ENCODE results near the gene NFKBIB.
"Not testable (repeated sequence)": the region's sequence is repeated elsewhere in the genome, so short reads cannot be mapped to it uniquely, and the experiment has no call there.

NFKBIB gene

DNA sequence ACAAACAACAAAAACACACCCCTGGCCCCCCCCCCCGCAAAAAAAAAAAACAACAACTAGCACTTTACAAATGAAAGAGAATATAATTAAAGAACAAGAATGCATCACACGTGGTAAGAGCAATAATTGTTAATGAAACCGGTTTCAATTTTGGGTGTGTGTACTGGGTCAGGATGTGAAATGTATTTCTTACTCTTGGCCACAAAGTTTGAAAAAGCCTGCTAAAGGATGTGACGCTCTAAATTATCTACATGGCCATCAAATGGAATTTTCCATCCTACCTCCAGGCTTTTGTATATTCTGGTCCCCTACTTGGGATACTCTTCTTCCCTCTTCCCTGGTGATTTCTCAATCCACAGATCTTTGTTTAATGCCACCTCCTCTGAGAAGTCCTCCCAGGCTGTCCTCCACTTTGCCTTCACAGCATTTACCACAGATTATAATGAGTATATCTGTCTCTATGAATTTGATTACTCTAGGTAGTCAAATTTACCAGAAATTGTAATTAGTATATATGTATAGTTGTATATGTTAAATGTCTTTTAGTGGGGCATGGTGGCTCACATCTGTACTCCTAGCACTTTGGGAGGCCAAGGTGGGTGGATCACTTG, 28.7 kb downstream of the NFKBIB start:
- no peak for DNase-seq (ENCODE audit: low spot score)

GRCh38 chr19:38929929-38930775, 30.4 kb downstream of the NFKBIB start, which contains the start of gene SARS2:
SARS2 (minus strand) TSS chr19:38930763; CDS start chr19:38930736, 27 bp downstream.
- DNase-seq (ENCODE audit: low spot score) = peak; percentile 100

- peak; percentile 98 for DNase-seq (ENCODE audit: low spot score)
These were observed 31.2 kb downstream of the NFKBIB start, which contains the start of gene MRPS12 for GRCh38 chr19:38930776-38931520. MRPS12 (plus strand) TSS chr19:38930944; CDS start chr19:38931295, 351 bp downstream.

GRCh38 chr19:38931521-38931793, 31.7 kb downstream of the NFKBIB start:
- DNase-seq (ENCODE audit: low spot score) = no peak

- DNase-seq (ENCODE audit: low spot score) = peak; percentile 16
These were observed 32.8 kb downstream of the NFKBIB start for GRCh38 chr19:38932425-38933179.

- DNase-seq (ENCODE audit: low spot score) = no peak
These were observed 33.8 kb downstream of the NFKBIB start for GRCh38 chr19:38933544-38933943.

GRCh38 chr19:38939957-38940356, 40.2 kb downstream of the NFKBIB start:
- no peak for DNase-seq (ENCODE audit: low spot score)

- not testable (repeated sequence) for DNase-seq (ENCODE audit: low spot score)
These were observed 41.7 kb downstream of the NFKBIB start for GRCh38 chr19:38941466-38941865.

GRCh38 chr19:38941979-38942378, 42.2 kb downstream of the NFKBIB start:
- no peak for DNase-seq (ENCODE audit: low spot score)

DNA sequence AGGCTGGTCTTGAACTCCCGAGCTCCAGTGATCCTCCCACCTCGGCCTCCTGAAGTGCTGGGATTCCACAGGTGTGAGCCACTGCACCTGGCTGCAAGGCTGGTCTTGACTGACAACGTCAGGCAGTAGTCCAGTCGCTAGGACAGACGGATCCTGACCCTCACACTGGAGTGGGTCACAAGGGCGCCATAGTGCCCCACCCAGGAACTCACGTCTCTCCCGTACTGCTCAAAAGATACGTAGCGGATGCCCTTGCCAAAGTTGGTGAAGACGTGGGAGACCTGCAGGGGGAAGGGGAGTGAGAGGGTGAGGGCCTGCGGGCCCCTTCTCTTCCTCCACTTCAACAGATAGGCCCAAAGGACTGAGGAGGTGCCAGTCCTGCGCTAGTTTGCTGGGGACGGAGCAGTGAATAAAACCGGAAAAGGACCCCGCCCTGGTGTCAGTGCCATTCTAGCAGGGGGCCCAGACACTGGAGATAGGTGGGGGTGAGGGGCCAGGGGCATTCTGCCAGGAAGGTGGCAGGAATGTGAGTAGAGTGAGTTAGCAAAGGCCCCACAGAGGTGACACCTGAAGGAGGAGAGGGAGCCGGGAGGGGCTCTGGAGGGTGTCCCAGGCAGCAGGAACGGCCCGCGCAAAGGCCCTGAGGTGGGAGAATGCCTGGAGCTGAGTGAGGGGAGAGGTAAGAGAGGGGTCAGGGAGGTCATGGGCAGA, 42.9 kb downstream of the NFKBIB start:
- no peak for DNase-seq (ENCODE audit: low spot score)

DNA sequence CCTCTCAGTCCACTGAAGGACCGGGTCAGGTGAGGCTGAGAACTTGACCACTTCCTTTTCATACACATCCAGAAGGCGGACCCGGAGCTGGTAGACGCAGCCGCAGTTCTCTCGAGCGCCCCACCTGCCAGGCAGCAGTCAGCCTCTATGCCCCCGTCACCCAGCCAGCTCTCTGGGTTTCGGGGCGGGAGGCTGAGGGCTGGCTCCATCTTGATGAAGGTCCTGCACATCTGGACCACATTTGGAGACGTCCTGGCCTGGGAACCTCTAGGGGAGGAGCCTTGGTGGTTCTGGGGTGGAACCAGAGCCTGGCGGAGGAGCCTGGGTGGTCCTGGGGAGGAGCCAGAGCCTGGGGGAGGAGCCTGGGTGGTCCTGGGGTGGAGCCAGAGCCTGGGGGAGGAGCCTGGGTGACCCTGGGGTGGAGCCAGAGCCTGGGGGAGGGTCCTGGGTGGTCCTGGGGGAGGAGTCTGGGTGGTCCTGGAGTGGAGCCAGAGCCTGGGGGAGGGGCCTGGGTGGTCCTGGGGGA, 45.3 kb downstream of the NFKBIB start:
- DNase-seq (ENCODE audit: low spot score) = no peak

DNA sequence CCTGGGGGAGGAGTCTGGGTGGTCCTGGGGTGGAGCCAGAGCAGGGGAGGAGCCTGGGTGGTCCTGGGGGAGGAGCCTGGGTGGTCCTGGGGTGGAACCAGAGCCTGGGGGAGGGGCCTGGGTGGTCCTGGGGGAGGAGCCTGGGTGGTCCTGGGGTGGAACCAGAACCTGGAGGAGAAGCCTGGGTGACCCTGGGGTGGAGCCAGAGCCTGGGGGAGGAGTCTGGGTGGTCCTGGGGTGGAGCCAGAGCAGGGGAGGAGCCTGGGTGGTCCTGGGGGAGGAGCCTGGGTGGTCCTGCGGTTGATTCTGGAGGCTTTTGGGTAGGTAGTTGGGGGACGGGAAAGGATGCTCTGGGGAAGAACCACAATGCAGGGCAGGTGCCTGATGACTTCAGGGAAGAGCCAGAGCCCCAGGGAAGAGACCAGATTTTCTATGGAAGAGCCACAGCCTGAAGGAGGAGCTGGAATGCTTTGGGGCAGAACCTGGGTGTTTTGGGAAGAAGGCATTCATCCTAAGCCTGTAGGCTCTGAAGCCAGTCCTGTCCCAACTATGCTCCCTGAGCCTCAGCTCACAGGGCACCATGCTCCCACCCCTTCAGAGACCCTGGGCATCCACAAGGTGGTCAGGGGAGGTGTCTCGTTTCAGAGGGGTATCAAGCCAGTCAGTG, 45.9 kb downstream of the NFKBIB start:
- DNase-seq (ENCODE audit: low spot score) = no peak

DNA sequence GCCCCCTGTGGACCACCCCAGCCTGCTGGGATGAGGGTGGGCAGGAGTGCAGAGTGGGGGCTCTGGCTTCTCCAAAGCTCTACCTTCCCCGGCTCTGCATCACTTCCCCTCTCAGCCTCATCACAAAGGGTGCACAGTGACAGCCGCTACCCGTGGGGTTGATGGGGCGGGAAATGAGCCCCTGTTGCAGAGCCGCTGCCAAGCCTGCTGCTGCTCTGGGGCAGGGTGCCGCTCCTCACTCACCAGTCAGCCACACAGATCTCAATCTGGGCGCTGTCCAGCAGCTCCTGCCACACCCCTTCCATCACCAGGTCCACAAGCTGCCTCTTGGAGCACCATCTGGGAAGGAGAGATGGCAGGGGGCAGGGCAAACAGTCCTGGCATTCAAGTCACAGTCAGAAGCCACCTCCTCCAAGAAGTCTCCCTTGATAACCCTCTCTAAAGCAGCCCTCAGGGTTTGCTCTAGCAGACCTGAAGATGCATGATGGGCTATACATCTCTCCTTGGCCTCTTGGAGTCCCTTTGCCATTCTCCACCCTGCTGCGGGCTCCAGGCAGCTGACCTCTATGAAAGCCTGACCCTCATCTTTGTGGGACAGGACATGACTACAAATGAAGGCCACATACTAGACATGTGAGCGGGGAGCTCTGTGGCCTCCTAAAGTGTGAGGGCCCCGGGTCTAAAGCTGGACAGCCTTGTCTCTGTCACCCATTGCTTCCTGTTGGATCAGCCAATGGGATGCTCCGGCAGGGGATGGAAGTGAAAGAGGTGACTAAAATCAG, 46.7 kb downstream of the NFKBIB start:
- DNase-seq (ENCODE audit: low spot score) = no peak

DNA sequence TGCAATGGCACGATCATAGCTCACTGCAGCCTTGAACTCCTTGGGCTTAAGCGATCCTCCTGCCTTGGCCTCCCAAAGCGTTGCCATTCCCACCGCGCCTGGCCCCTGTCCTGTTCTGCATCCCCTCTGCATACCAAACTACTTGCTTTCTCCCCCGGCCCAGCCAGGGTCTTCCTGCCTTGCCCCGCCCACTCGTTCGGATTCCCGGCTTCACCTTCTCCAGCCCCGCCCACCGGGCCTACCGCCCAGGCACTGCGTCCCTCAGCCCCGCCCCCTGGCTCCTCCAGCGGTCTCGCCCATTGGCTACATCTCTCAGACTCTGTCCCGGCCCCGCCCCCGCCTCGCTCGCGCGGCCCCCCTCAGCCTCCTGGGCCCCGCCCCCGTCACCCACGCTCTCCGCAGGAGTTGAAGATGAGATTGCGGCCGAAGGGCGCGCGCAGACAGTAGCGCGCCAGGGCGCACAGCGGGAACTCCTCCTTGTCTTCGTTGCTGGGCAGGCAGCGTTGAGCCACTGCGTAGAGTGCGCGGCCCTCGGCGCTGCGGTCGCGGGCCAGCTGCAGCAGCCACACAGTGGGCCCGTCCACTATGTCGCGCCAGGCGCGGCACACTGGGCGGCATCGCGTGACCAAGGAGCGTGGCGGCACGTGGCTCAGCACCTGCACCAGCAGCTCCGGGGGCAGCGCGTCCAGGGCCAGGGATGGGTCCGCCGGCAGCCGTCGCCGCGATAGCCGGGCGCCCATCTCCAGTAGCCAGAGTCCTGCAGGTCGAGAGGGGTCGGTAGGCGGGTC, 50.0 kb downstream of the NFKBIB start:
- peak; percentile 86 for DNase-seq (ENCODE audit: low spot score)

GRCh38 chr19:38951187-38951586, 51.4 kb downstream of the NFKBIB start:
- DNase-seq (ENCODE audit: low spot score) = no peak

GRCh38 chr19:38952395-38953165, 52.8 kb downstream of the NFKBIB start:
- DNase-seq (ENCODE audit: low spot score) = no peak

- no peak for DNase-seq (ENCODE audit: low spot score)
These were observed 53.9 kb downstream of the NFKBIB start for GRCh38 chr19:38953677-38954076.

GRCh38 chr19:38956264-38956663, 56.5 kb downstream of the NFKBIB start:
- DNase-seq (ENCODE audit: low spot score) = no peak

All from AG20443 (cell line).